Memory B cell (primary cell): ENCODE results near the gene SMIM36.
"Not testable (repeated sequence)": the region's sequence is repeated elsewhere in the genome, so short reads cannot be mapped to it uniquely, and the experiment has no call there.

Experiments
- ATAC-seq: fragments of 150-1000 bp; cut with Tn5 transposase; 2 replicates; pipeline ENCODE4 v1.10.0; 2021; ENCODE audit warnings: low read depth, mild to moderate bottlenecking, moderate library complexity
- DNase-seq, 2 donors: peaks; one replicate each; pipeline ENCODE4 v3.0.0; 2022; ENCODE audit warnings: low spot score in 2 of 2
- H3K27ac Mint-ChIP-seq: one replicate; pipeline ENCODE4 v1.8.0; 2022; ENCODE audit warnings: mild to moderate bottlenecking, moderate library complexity, mixed read lengths
- H3K27me3 Mint-ChIP-seq: one replicate; pipeline ENCODE4 v1.8.0; 2022; ENCODE audit warnings: mixed read lengths
- H3K36me3 Mint-ChIP-seq: one replicate; pipeline ENCODE4 v1.8.0; 2022; ENCODE audit warnings: mild to moderate bottlenecking, mixed read lengths
- H3K4me1 Mint-ChIP-seq: one replicate; pipeline ENCODE4 v1.8.0; 2022; ENCODE audit warnings: mixed read lengths
- H3K4me3 Mint-ChIP-seq: one replicate; pipeline ENCODE4 v1.8.0; 2022; ENCODE audit warnings: mild to moderate bottlenecking, moderate library complexity, mixed read lengths
- H3K9me3 Mint-ChIP-seq: one replicate; pipeline ENCODE4 v1.8.0; 2022; ENCODE audit warnings: mixed read lengths

SMIM36 gene

GRCh38 chr17:55524440-55525220, 13.4 kb upstream of the SMIM36 start:
- DNase-seq (no peak), ATAC-seq (no peak)
- Mint-ChIP-seq H3K4me3 (no peak overlapping the region), H3K4me1 (no peaks in the 10 kb centered on the region), H3K36me3 (no peaks in the 10 kb centered on the region), H3K9me3 (no peaks in the 10 kb centered on the region), H3K27ac (no peak overlapping the region), H3K27me3 (peaks cover 7% of the 10 kb centered on the region)

GRCh38 chr17:55523032-55523431, 11.8 kb upstream of the SMIM36 start:
- H3K4me1 Mint-ChIP-seq, H3K9me3 Mint-ChIP-seq, H3K4me3 Mint-ChIP-seq, H3K27ac Mint-ChIP-seq, H3K27me3 Mint-ChIP-seq, ATAC-seq, H3K36me3 Mint-ChIP-seq, DNase-seq: not testable (repeated sequence)

GRCh38 chr17:55521186-55521585, 9.9 kb upstream of the SMIM36 start:
- ATAC-seq (no peak), DNase-seq (no peak)
- Mint-ChIP-seq H3K9me3 (no peaks in the 10 kb centered on the region), H3K4me1 (no peaks in the 10 kb centered on the region), H3K27me3 (peaks cover 7% of the 10 kb centered on the region), H3K36me3 (no peaks in the 10 kb centered on the region), H3K27ac (no peak overlapping the region), H3K4me3 (no peak overlapping the region)

GRCh38 chr17:55520402-55520801, 9.2 kb upstream of the SMIM36 start:
- DNase-seq (no peak), ATAC-seq (no peak)
- no peaks in the 10 kb centered on the region for H3K4me1 Mint-ChIP-seq

GRCh38 chr17:55518510-55518909, 7.3 kb upstream of the SMIM36 start:
- no peaks in the 10 kb centered on the region for H3K9me3 Mint-ChIP-seq
- H3K36me3 Mint-ChIP-seq = no peaks in the 10 kb centered on the region
- no peak for ATAC-seq
- no peak overlapping the region for H3K27ac Mint-ChIP-seq
- no peak overlapping the region for H3K4me3 Mint-ChIP-seq
- no peaks in the 10 kb centered on the region for H3K4me1 Mint-ChIP-seq
- H3K27me3 Mint-ChIP-seq = peaks cover 11% of the 10 kb centered on the region
- DNase-seq = no peak

More at GRCh38 chr17:55520402-55520801, 9.2 kb upstream of the SMIM36 start:
- Mint-ChIP-seq H3K9me3 (no peaks in the 10 kb centered on the region), H3K27ac (no peak overlapping the region), H3K27me3 (peaks cover 9% of the 10 kb centered on the region), H3K36me3 (no peaks in the 10 kb centered on the region), H3K4me3 (no peak overlapping the region)

GRCh38 chr17:55513885-55514590, 2.8 kb upstream of the SMIM36 start:
- no peak overlapping the region for H3K4me3 Mint-ChIP-seq
- ATAC-seq = peak; percentile 65

GRCh38 chr17:55507669-55508068, 3.6 kb downstream of the SMIM36 start:
- not testable (repeated sequence) for H3K4me3 Mint-ChIP-seq, H3K27ac Mint-ChIP-seq, H3K36me3 Mint-ChIP-seq, DNase-seq, H3K4me1 Mint-ChIP-seq, H3K27me3 Mint-ChIP-seq, ATAC-seq, H3K9me3 Mint-ChIP-seq

More at GRCh38 chr17:55513885-55514590, 2.8 kb upstream of the SMIM36 start:
- H3K4me1 Mint-ChIP-seq = no peaks in the 10 kb centered on the region
- DNase-seq = peak; percentile 75 to 77
- H3K36me3 Mint-ChIP-seq = no peaks in the 10 kb centered on the region
- H3K27ac Mint-ChIP-seq = no peak overlapping the region
- H3K27me3 Mint-ChIP-seq = peaks cover 5% of the 10 kb centered on the region
- H3K9me3 Mint-ChIP-seq = no peaks in the 10 kb centered on the region

GRCh38 chr17:55501626-55502025, 9.6 kb downstream of the SMIM36 start:
- H3K27me3 Mint-ChIP-seq, DNase-seq, H3K27ac Mint-ChIP-seq, ATAC-seq, H3K9me3 Mint-ChIP-seq, H3K4me3 Mint-ChIP-seq, H3K4me1 Mint-ChIP-seq, H3K36me3 Mint-ChIP-seq: not testable (repeated sequence)

GRCh38 chr17:55500103-55500502, 11.1 kb downstream of the SMIM36 start:
- Mint-ChIP-seq H3K27me3 (peaks cover 4% of the 10 kb centered on the region), H3K36me3 (no peaks in the 10 kb centered on the region), H3K27ac (no peak overlapping the region), H3K9me3 (peaks cover 2% of the 10 kb centered on the region), H3K4me1 (no peaks in the 10 kb centered on the region), H3K4me3 (no peak overlapping the region)
- no peak for DNase-seq
- ATAC-seq = no peak

- Mint-ChIP-seq H3K27me3 (peaks cover 8% of the 10 kb centered on the region), H3K27ac (no peak overlapping the region), H3K4me3 (no peak overlapping the region), H3K36me3 (no peaks in the 10 kb centered on the region), H3K9me3 (no peaks in the 10 kb centered on the region), H3K4me1 (no peaks in the 10 kb centered on the region)
- ATAC-seq (peak; percentile 35), DNase-seq (no peak)
Measured at GRCh38 chr17:55496094-55496881, 15.0 kb downstream of the SMIM36 start.

- DNase-seq (no peak), ATAC-seq (no peak)
- H3K27ac Mint-ChIP-seq = no peak overlapping the region
- no peaks in the 10 kb centered on the region for H3K36me3 Mint-ChIP-seq
- H3K9me3 Mint-ChIP-seq = no peaks in the 10 kb centered on the region
- peaks cover 9% of the 10 kb centered on the region for H3K27me3 Mint-ChIP-seq
- H3K4me1 Mint-ChIP-seq = no peaks in the 10 kb centered on the region
- H3K4me3 Mint-ChIP-seq = no peak overlapping the region
Measured at GRCh38 chr17:55495239-55495638, 16.0 kb downstream of the SMIM36 start.

GRCh38 chr17:55492781-55493341, 18.4 kb downstream of the SMIM36 start:
- DNase-seq (no peak), ATAC-seq (no peak)
- Mint-ChIP-seq H3K9me3 (no peaks in the 10 kb centered on the region), H3K4me3 (no peak overlapping the region), H3K27ac (no peak overlapping the region), H3K36me3 (no peaks in the 10 kb centered on the region), H3K27me3 (peaks cover 10% of the 10 kb centered on the region), H3K4me1 (no peaks in the 10 kb centered on the region)

GRCh38 chr17:55490376-55490775, 20.9 kb downstream of the SMIM36 start:
- H3K27me3 Mint-ChIP-seq = peaks cover 11% of the 10 kb centered on the region
- no peaks in the 10 kb centered on the region for H3K9me3 Mint-ChIP-seq
- no peaks in the 10 kb centered on the region for H3K4me1 Mint-ChIP-seq
- H3K27ac Mint-ChIP-seq = no peak overlapping the region
- ATAC-seq (no peak), DNase-seq (no peak)
- no peak overlapping the region for H3K4me3 Mint-ChIP-seq
- H3K36me3 Mint-ChIP-seq = no peaks in the 10 kb centered on the region
